Progenitor cell of endocrine pancreas (in vitro differentiated cells): ENCODE data around the gene PCDHGA1. TPM values are rescaled to one million over a fixed set of nuclear protein-coding genes. Genes with fewer than 3 reads are reported as not detected.
A peak's percentile ranks its signal among the peaks of the same experiment; 100 is the strongest.

Source experiments
- DNase-seq: peaks from one replicate; pipeline ENCODE4 v3.0.0; 2021; ENCODE audit warnings: low spot score; ENCODE audit not compliant: unreplicated experiment
- H3K27ac Mint-ChIP-seq: 2 replicates; pipeline ENCODE4 v1.8.0; 2021; ENCODE audit warnings: mild to moderate bottlenecking, moderate library complexity, mixed read lengths
- H3K27me3 Mint-ChIP-seq: 2 replicates; pipeline ENCODE4 v1.8.0; 2021; ENCODE audit warnings: mixed read lengths
- H3K36me3 Mint-ChIP-seq: 2 replicates; pipeline ENCODE4 v1.8.0; 2022; ENCODE audit warnings: mixed read lengths; ENCODE audit not compliant: insufficient read depth
- H3K4me1 Mint-ChIP-seq: 2 replicates; pipeline ENCODE4 v1.8.0; 2021; ENCODE audit warnings: low read depth, mixed read lengths
- H3K4me3 Mint-ChIP-seq: 2 replicates; pipeline ENCODE4 v1.8.0; 2021; ENCODE audit warnings: low read depth, mild to moderate bottlenecking, moderate library complexity, mixed read lengths
- H3K9me3 Mint-ChIP-seq: 2 replicates; pipeline ENCODE4 v1.8.0; 2021; ENCODE audit warnings: low read depth, mixed read lengths
- total RNA-seq: library from RNA; stranded (reverse); gene quantifications from 2 replicates; pipeline ENCODE4 v1.2.1, GENCODE V29; 2021
- TF ChIP-seq, protein P1 (sequence below): fragments of 200-600 bp; sonication (generic); IDR thresholded peaks from one replicate; pipeline ENCODE4 v1.5.0; 2021; ENCODE audit warnings: antibody characterized with exemption, mild to moderate bottlenecking; ENCODE audit not compliant: unreplicated experiment

The PCDHGA1 gene
- total RNA-seq, 1 donor from 2014 or later = 1.3 TPM

DNA sequence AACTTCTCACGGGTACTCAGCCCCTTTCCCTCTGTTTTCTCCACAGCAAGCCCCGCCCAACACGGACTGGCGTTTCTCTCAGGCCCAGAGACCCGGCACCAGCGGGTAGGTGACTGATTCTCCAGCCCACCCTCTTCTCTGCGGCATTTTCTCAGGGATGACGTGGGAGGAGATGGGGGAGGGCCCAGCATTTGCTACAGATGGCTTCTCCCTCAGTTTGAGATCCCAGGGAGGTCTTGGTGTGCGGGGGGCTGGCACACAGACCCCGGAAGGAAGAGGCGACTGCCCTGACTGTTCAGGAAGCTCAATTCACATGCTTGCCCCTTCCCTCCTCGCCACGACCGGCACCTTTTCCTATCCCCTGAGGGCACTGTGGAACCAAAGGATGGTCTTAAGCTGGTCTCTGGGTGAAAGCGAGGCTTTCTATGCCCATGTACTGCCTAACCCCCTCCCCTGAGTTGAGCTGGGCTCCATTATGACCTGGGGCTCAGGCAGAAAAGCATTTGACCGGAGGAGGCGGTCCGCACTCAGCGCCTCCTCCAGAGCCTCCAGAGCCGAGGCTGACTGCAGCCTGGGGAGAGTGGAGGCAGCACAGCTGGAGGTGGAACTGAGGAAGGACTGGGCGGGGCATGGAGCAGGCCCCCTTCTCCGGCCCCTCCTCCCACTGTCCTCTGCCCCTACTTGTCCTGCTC lies 164.6 kb downstream of the PCDHGA1 start:
- Mint-ChIP-seq H3K36me3 (peaks cover 10% of the 10 kb centered on the region), H3K4me3 (peak overlapping the region; percentile 52), H3K27me3 (peaks cover 27% of the 10 kb centered on the region), H3K27ac (no peak overlapping the region), H3K4me1 (peaks cover 10% of the 10 kb centered on the region), H3K9me3 (no peaks in the 10 kb centered on the region)
- TF ChIP-seq, protein P1, sequence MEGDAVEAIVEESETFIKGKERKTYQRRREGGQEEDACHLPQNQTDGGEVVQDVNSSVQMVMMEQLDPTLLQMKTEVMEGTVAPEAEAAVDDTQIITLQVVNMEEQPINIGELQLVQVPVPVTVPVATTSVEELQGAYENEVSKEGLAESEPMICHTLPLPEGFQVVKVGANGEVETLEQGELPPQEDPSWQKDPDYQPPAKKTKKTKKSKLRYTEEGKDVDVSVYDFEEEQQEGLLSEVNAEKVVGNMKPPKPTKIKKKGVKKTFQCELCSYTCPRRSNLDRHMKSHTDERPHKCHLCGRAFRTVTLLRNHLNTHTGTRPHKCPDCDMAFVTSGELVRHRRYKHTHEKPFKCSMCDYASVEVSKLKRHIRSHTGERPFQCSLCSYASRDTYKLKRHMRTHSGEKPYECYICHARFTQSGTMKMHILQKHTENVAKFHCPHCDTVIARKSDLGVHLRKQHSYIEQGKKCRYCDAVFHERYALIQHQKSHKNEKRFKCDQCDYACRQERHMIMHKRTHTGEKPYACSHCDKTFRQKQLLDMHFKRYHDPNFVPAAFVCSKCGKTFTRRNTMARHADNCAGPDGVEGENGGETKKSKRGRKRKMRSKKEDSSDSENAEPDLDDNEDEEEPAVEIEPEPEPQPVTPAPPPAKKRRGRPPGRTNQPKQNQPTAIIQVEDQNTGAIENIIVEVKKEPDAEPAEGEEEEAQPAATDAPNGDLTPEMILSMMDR = no peak
- no peak for DNase-seq

DNA sequence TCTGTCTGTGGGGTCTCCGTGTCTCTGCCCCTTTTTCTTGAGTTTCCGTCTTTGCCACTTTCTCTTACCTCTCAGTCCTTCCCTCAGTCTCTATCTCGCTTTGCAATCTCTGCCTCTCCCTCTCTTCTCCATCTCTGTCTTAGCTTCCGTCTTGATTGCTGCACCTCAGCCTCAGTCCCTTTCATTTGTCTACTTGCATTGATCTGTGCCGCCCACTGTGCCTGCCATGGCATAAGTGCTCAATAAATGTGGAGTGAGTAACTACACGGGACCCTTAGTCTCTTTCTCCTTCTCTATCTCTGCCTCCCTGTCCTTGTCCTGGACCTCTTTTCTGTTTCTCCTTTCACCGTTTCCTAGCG lies 165.1 kb downstream of the PCDHGA1 start:
- H3K27ac Mint-ChIP-seq = no peak overlapping the region
- TF ChIP-seq, protein P1 = no peak
- no peak for DNase-seq
- peaks cover 10% of the 10 kb centered on the region for H3K4me1 Mint-ChIP-seq
- H3K9me3 Mint-ChIP-seq = no peaks in the 10 kb centered on the region
- H3K4me3 Mint-ChIP-seq = no peak overlapping the region
- H3K27me3 Mint-ChIP-seq = peaks cover 25% of the 10 kb centered on the region
- H3K36me3 Mint-ChIP-seq = peaks cover 10% of the 10 kb centered on the region

DNA sequence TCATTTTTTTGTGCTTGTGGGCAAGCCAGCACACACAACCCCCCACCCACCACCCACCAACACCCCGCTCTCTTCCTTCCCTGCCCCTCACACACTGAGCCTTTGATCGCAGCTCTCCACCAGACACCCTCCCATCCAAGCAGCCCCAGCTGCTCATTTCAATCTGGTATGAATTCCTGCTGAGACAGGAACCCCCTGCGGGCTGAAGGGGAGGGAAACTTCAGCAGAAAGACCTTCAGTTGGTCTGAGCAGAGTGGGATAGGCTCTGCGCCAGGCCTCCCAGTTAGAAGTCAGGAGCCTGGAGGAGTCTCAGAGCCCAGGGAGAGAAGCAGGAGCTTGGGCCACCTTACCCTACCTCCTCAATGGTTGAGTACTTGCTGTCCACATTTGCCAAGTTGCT lies 165.7 kb downstream of the PCDHGA1 start:
- Mint-ChIP-seq H3K4me1 (peaks cover 10% of the 10 kb centered on the region), H3K9me3 (no peaks in the 10 kb centered on the region), H3K36me3 (peaks cover 7% of the 10 kb centered on the region), H3K4me3 (no peak overlapping the region), H3K27me3 (peaks cover 19% of the 10 kb centered on the region), H3K27ac (no peak overlapping the region)
- DNase-seq = no peak
- TF ChIP-seq, protein P1 = no peak

DNA sequence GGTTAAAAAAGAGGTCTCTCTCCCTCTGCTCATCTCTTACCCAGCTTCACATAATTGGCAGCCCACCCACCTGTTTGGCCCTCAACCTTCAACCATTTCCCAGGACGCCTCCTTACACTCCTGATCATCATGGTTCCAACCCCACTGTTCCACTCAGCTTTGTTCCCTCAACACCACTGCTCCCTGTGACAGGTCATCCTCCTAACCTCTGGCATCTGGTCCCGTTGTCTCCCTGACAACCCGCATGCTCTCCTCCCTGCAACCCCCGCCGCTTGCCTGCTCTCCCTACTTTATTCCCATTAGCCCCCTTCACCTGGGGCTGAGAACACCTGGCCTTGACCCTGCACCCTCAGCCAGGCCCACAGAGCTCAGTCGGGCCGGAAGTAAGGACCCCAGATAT lies 171.4 kb downstream of the PCDHGA1 start:
- H3K27me3 Mint-ChIP-seq = no peaks in the 10 kb centered on the region
- H3K4me3 Mint-ChIP-seq = no peak overlapping the region
- H3K36me3 Mint-ChIP-seq = peaks cover 7% of the 10 kb centered on the region
- no peaks in the 10 kb centered on the region for H3K4me1 Mint-ChIP-seq
- DNase-seq = no peak
- H3K27ac Mint-ChIP-seq = no peak overlapping the region
- no peaks in the 10 kb centered on the region for H3K9me3 Mint-ChIP-seq
- TF ChIP-seq, protein P1 = no peak

DNA sequence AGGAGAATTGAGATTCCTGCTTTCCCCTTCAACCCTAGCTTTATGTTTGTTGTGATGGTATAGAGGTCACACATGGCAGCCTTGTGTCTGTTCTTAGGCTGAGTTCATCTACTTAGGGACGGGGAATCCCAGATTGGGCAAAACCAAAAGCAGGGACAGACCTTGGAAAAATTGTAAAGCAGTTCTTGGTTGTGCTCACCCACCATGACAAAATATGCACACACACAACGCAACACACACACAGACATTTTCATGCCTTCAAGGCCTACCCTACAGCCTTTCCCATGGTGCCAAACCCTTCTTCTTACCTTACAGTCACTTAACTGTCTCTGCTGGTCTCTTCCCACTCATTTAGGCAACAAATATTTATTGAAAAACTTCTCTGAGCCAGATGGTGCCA lies 173.4 kb downstream of the PCDHGA1 start:
- TF ChIP-seq, protein P1 = no peak
- DNase-seq = no peak
- Mint-ChIP-seq H3K4me3 (no peak overlapping the region), H3K27me3 (no peaks in the 10 kb centered on the region), H3K4me1 (peaks cover 3% of the 10 kb centered on the region), H3K9me3 (no peaks in the 10 kb centered on the region), H3K27ac (no peak overlapping the region), H3K36me3 (peaks cover 5% of the 10 kb centered on the region)
